Keratinocyte (primary cell): ENCODE data around the gene DEFB119. TPM values are rescaled to one million over a fixed set of nuclear protein-coding genes. Genes with fewer than 3 reads are reported as not detected.

Experiments used
- DNase-seq: peaks from one replicate; pipeline ENCODE4 v3.0.0-alpha.2; 2011; ENCODE audit warnings: low read depth, missing footprints, low spot score
- FAIRE-seq: peaks from 2 replicates; lab custom pipeline; 2011; peaks lifted over from hg19 to GRCh38; lab: Jason Lieb, UNC
- H2AFZ ChIP-seq: 2 replicates; pipeline ENCODE4 v1.6.0; 2012; ENCODE audit warnings: low read length, control low read depth, inconsistent platforms; ENCODE audit not compliant: control insufficient read depth
- H3K27ac ChIP-seq: 2 replicates; pipeline ENCODE4 v1.5.1; 2011; ENCODE audit warnings: low read length; ENCODE audit not compliant: control insufficient read depth, insufficient read depth
- H3K27me3 ChIP-seq: 3 replicates; pipeline ENCODE4 v1.6.0; 2011; ENCODE audit warnings: low read length; ENCODE audit not compliant: control insufficient read depth, insufficient read depth; ENCODE audit errors: extremely low read depth
- H3K36me3 ChIP-seq, 2 experiments: 2 replicates in 1 of 2; 3 replicates in 1 of 2; pipeline ENCODE4 v1.5.1; 2011; ENCODE audit warnings: low read length in 2 of 2, mild to moderate bottlenecking in 1 of 2; ENCODE audit not compliant: control insufficient read depth in 2 of 2, insufficient read depth in 2 of 2; ENCODE audit errors: extremely low read depth in 1 of 2
- H3K4me1 ChIP-seq: 3 replicates; pipeline ENCODE4 v1.5.1; 2011; ENCODE audit warnings: low read length; ENCODE audit not compliant: control insufficient read depth, insufficient read depth; ENCODE audit errors: extremely low read depth
- H3K4me2 ChIP-seq: 3 replicates; pipeline ENCODE4 v1.6.0; 2011; ENCODE audit warnings: low read depth, low read length; ENCODE audit not compliant: control insufficient read depth, insufficient read depth; ENCODE audit errors: extremely low read depth
- H3K4me3 ChIP-seq, 3 experiments: fragments of 200-600 bp in 1 of 3; sonication (generic) in 1 of 3; 2 replicates in 2 of 3; 3 replicates in 1 of 3; pipeline ENCODE4 v1.5.1; 2011 to 2016; ENCODE audit warnings: low read length in 3 of 3, mild to moderate bottlenecking in 3 of 3, control low read depth in 2 of 3, inconsistent platforms in 1 of 3, low read depth in 1 of 3, mixed read lengths in 1 of 3, mixed run types in 1 of 3, moderate library complexity in 1 of 3; ENCODE audit not compliant: control insufficient read depth in 2 of 3, insufficient read depth in 2 of 3; ENCODE audit errors: extremely low read depth in 1 of 3
- H3K79me2 ChIP-seq: 2 replicates; pipeline ENCODE4 v1.6.0; 2012; ENCODE audit warnings: low read length; ENCODE audit not compliant: control insufficient read depth, insufficient read depth
- H3K9ac ChIP-seq: 3 replicates; pipeline ENCODE4 v1.6.0; 2011; ENCODE audit warnings: low read length; ENCODE audit not compliant: control insufficient read depth, insufficient read depth; ENCODE audit errors: extremely low read depth
- H3K9me1 ChIP-seq: 3 replicates; pipeline ENCODE4 v1.6.0; 2011; ENCODE audit warnings: low read length; ENCODE audit not compliant: control insufficient read depth, insufficient read depth; ENCODE audit errors: extremely low read depth
- H3K9me3 ChIP-seq: 2 replicates; pipeline ENCODE4 v1.5.1; 2012; ENCODE audit warnings: low read depth, low read length; ENCODE audit not compliant: control insufficient read depth
- H4K20me1 ChIP-seq: 3 replicates; pipeline ENCODE4 v1.6.0; 2011; ENCODE audit warnings: low read length; ENCODE audit not compliant: control insufficient read depth, insufficient read depth; ENCODE audit errors: extremely low read depth
- EZH2 ChIP-seq: IDR thresholded peaks from one replicate; pipeline ENCODE4 v1.6.1; 2012; ENCODE audit warnings: inconsistent platforms, mild to moderate bottlenecking, low read length, moderate library complexity
- dilution Hi-C: fragments of 300-500 bp; cut with MboI; formaldehyde crosslinking; loops from one replicate; pipeline ENCODE4 v1.7.0; 2020; ENCODE audit warnings: low sequenced_read_pairs; ENCODE audit not compliant: extremely low pct_ligation_motif_present
- polyA plus RNA-seq, 5 experiments: library from polyadenylated mRNA; depleted of rRNA in 3 of 5; stranded (reverse) in 3 of 5; stranded (forward) in 1 of 5; unstranded in 1 of 5; fragments of >200 nt; gene quantifications; 1 replicate in 1 of 5; 2 replicates in 3 of 5; 3 replicates in 1 of 5; pipeline versions ENCODE4 v1.2.1 to v1.2.3, GENCODE V29; 2011 to 2012; ENCODE audit warnings: missing spikeins in 2 of 5, low read depth in 1 of 5, low replicate concordance in 1 of 5
- TF ChIP-seq, protein P1 (sequence below), 3 experiments: IDR thresholded peaks in 1 of 3; conservative IDR thresholded peaks in 1 of 3; optimal IDR thresholded peaks in 1 of 3; 2 replicates in 2 of 3; 3 replicates in 1 of 3; pipeline versions ENCODE3 to v1.5.1; 2011; ENCODE audit warnings: low read length in 3 of 3, mild to moderate bottlenecking in 3 of 3, moderate library complexity in 2 of 3, control low read depth in 1 of 3, inconsistent platforms in 1 of 3; ENCODE audit not compliant: insufficient read depth in 2 of 3; ENCODE audit errors: extremely low read depth in 1 of 3

Gene DEFB119
- polyA plus RNA-seq, 1 donor (not counting 4 experiments of a cell fraction or from before 2014, with no cell fraction given), result not detected

GRCh38 chr20:31410011-31410410 is 19.6 kb upstream of the DEFB119 start:
- H3K9ac ChIP-seq, result no peak overlapping the region
- no peaks in the 10 kb centered on the region for H3K9me3 ChIP-seq
- H2AFZ ChIP-seq, result no peak overlapping the region
- no peak overlapping the region for H3K27ac ChIP-seq
- DNase-seq, result no peak
- no peaks in the 10 kb centered on the region for H3K36me3 ChIP-seq
- H4K20me1 ChIP-seq, result no peaks in the 10 kb centered on the region
- no peaks in the 10 kb centered on the region for H3K27me3 ChIP-seq
- dilution Hi-C loops, result no loop called here
- TF ChIP-seq, protein P1, sequence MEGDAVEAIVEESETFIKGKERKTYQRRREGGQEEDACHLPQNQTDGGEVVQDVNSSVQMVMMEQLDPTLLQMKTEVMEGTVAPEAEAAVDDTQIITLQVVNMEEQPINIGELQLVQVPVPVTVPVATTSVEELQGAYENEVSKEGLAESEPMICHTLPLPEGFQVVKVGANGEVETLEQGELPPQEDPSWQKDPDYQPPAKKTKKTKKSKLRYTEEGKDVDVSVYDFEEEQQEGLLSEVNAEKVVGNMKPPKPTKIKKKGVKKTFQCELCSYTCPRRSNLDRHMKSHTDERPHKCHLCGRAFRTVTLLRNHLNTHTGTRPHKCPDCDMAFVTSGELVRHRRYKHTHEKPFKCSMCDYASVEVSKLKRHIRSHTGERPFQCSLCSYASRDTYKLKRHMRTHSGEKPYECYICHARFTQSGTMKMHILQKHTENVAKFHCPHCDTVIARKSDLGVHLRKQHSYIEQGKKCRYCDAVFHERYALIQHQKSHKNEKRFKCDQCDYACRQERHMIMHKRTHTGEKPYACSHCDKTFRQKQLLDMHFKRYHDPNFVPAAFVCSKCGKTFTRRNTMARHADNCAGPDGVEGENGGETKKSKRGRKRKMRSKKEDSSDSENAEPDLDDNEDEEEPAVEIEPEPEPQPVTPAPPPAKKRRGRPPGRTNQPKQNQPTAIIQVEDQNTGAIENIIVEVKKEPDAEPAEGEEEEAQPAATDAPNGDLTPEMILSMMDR (optimal IDR thresholded peaks at IDR 0.05 in 1 of 3, IDR thresholded peaks at IDR 0.05 in 1 of 3, conservative IDR thresholded peaks at IDR 0.05 in 1 of 3; ENCODE audit: extremely low read depth in 1 of 3, insufficient read depth in 2 of 3, low read length in 3 of 3), result no peak
- TF ChIP-seq EZH2, result no peak
- no peaks in the 10 kb centered on the region for H3K9me1 ChIP-seq
- no peak overlapping the region for H3K4me3 ChIP-seq
- H3K79me2 ChIP-seq, result no peaks in the 10 kb centered on the region
- no peak overlapping the region for H3K4me2 ChIP-seq
- H3K4me1 ChIP-seq, result no peaks in the 10 kb centered on the region
- FAIRE-seq, result no peak

DNA sequence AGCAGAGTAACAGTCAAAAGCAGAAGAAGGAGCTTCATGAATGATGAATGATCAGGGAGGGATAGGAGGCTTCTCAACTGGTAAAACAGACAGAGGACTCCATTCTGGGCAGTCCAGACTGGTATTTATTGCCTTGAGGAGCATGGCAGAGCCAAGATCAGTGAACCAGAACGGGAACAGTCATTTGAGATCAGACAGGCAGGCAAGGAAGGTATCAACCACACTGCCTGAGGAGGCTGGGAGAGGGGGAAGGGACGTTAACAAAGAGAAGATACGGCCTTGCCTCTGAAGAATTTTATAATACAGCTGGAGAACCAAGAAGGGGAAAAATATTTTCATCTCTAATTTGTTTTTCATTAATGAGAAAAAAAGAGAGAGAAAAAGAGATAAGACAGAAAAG is 15.7 kb upstream of the DEFB119 start, which contains the start of gene DEFB121:
Gene DEFB121, minus strand, starts transcription at position 101 of the 400 bp plus-strand sequence. Its CDS starts 63 bp downstream, at position 38.
- dilution Hi-C loops, result no loop called here
- no peak within 1 kb of the TSS for H2AFZ ChIP-seq
- no peak within 1 kb of the TSS for H3K4me2 ChIP-seq

More for the DNA sequence above, 15.7 kb upstream of the DEFB119 start, which contains the start of gene DEFB121:
- no peaks in the 10 kb centered on the region for H3K36me3 ChIP-seq
- H3K4me3 ChIP-seq, result no peak within 1 kb of the TSS
- no peak within 1 kb of the TSS for H3K9ac ChIP-seq
- FAIRE-seq, result no peak
- H3K27me3 ChIP-seq, result no peaks in the 10 kb centered on the region
- no peaks in the 10 kb centered on the region for H3K9me3 ChIP-seq
- no peaks in the 10 kb centered on the region for H4K20me1 ChIP-seq
- no peaks in the 10 kb centered on the region for H3K4me1 ChIP-seq
- H3K9me1 ChIP-seq, result no peaks in the 10 kb centered on the region
- no peak for DNase-seq
- H3K27ac ChIP-seq, result no peak within 1 kb of the TSS
- H3K79me2 ChIP-seq, result no peaks in the 10 kb centered on the region
- TF ChIP-seq EZH2, result no peak
- TF ChIP-seq, protein P1 (optimal IDR thresholded peaks at IDR 0.05 in 1 of 3, IDR thresholded peaks at IDR 0.05 in 1 of 3, conservative IDR thresholded peaks at IDR 0.05 in 1 of 3; ENCODE audit: extremely low read depth in 1 of 3, insufficient read depth in 2 of 3, low read length in 3 of 3), result no peak
